Stimulated activated CD4-positive, alpha-beta T cell treated with anti-CD3 and anti-CD28 coated beads, Interleukin-12 subunit alpha, Interleukin-12 subunit beta, amount 100 ng/mL, for 4 hours (primary cell): ENCODE results near the gene NGFR.
"Not testable (repeated sequence)": the region's sequence is repeated elsewhere in the genome, so short reads cannot be mapped to it uniquely, and the experiment has no call there.

Experiments
- DNase-seq: peaks from one replicate; pipeline ENCODE4 v3.0.0-alpha.2; 2020

Gene NGFR

GRCh38 chr17:49548506-49549310 is 53.6 kb downstream of the NGFR start:
- DNase-seq = no peak

DNA sequence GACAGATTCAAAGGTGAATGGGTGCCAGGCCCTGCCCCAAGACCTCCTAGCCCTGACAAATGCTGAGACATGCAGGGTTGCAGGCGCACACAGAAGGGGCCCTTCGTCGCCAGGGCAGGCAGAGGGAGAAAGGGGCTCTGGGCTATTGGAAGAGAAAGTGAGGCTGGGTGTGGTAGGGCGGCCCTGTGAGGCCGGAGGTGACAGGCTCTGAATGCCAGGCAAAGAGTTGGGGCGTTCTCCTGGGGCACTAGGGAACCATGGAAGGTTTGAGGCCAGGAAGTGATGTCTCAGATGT is 54.2 kb downstream of the NGFR start:
- no peak for DNase-seq

GRCh38 chr17:49549691-49550678 is 54.9 kb downstream of the NGFR start:
- no peak for DNase-seq

DNA sequence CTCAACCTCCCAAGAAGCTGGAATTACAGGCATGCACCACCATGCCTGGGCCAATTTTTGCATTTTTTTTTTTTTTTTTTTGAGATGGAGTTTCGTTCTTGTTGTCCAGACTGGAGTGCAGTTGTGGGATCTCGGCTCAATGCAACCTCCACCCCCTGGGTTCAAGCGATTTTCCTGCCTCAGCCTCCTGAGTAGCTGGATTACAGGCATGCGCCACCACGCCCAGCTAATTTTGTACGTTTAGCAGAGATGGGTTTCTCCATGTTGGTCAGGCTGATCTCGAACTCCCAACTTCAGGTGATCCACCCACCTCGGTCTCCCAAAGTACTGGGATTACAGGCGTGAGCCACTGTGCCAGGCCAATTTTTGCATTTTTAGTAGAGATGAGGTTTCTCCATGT is 55.7 kb downstream of the NGFR start:
- not testable (repeated sequence) for DNase-seq

DNA sequence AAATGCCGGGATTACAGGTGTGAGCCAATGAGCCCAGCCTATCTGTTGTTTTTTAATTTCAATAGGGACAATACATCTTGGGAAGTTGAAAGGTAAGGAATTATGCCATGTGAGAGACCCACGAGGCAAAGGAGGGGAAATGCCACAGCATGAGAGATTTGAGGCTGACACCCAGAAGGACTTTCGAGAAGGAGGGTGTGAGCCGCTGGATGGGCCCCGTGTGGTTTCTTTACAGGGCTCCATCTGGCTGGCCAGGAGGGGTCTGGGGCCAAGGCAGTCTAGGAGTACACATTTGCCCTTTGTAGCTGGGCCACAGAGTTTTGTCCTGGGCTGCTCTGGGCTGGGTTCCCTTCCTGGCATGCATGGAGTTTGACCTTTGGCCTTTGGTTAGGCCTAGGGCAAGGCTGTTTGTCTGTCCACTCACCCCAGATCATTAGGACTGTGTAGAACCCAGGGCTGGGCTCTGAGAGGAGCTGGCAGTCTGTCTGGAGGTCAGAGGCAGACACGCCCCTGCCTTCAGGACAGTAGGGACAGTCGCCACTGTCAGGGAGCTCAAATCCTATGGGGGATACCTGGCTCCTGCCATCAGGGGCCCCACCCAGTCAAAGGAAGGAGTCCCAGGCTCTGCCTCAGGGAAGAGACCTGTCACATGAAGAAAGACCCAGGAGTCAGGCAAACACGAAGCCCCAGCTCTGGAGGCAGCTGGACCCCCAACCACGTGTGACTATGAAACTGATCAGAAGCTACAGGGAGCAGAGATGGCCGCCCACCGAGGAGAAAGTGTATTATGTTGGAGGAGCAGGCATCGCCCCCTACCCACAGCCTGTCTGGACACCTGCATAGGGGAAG is 56.4 kb downstream of the NGFR start:
- DNase-seq = no peak

DNA sequence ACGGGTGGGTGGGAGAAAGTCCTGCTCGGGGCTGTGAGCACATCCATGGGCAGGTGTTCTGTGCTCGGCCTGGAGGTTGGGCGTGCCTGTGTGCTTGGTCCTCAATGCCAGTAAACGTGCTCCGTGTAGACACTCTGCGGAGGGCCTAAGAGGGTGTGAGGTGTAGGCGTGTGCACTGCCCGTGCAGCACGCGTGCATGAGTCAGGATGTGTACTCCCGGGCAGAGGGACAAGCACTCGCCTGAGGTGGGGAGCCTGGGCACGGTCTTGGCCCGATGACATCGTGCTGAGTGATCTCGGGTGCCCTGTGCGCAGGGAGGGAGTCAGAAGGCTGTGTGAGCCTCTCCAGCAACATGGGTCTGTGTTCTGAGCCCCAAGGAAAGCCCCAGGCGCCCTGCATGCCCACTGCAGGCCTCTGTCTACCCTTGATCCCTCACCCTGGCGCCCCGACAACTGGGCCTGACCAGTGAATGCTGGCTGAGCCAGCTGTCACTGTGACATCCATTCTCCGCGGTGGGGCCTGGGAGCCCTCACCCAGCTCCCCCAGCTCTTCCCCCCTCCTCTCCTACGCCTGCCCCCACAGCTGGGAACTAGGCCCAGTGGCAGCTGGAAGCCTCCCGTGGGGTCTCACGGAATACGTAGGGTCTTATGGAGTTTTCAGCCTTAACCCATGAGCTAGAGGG is 57.1 kb downstream of the NGFR start:
- no peak for DNase-seq

GRCh38 chr17:49553676-49554335 is 58.7 kb downstream of the NGFR start:
- no peak for DNase-seq

DNA sequence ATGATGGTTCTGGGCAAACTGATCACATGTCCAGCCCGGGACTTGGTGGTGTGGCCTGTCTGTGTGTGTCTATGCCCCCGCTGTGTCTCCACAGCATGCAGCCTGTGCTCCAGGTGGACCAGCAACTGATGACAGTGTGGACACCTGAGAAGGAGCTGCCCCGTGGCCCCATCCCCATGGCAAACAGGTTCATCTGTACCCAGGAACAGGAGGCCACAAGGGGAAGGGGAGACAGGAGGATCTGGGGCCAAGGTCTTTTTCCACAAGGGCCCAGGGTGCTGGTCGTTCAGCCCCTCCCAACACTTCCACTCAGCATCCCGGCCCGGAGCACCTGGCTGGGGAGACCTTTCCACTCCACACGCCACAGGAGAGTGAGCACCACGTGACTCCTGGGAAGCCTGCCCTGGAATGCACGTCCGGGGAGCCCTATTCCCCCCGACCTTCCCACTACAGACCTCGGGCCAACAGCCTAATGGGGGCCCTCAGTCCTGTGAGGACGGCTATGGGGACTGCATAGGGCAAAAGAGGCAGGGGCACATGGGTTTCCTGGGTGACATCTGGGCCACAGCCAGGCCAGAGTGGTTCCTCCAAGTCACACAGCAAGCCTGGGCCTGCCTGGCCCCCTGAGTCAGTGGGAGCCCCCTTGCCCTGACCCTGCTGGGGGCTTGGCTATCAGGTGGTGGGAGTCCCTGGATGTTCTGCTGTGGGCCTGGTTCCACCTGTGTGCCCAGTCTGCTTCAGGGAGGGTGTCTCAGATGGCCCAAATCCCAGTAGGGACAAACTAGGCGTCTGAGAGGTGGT is 59.8 kb downstream of the NGFR start:
- no peak for DNase-seq

GRCh38 chr17:49555495-49556222 is 60.6 kb downstream of the NGFR start:
- no peak for DNase-seq

DNA sequence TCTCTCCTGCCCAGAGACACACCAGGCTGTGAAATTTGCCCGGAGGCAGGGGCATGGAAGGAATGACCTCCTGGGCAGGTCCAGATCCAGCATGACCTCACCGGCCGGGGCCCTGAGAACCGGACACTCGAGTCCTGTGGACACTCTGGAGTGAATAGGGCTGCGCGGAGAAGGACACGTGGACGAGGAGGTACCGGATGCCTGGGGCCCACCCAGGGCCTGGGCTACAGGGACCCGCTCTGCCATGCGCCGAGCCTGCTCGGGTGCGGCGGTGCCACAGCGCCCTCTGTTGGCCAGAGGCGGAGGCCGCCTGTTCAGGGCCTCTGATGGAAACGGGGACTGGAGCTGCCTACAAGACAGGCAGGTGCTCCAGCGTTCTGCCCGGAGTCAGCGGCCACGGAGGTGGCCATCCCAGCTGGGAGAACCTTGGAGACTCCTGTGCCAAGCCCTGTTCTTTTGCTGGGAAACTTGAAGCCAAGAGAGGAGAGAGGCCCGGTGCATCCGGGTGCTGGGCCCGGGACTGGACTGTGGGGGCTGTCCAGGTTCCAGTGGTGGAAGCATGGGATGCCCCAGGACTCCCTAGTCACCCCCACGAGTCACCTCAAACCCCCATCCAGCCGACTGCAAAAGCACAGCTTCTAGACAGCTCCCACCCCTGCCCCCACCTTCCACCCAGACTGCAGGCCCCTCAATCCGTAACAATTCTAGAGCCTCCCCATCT is 61.3 kb downstream of the NGFR start:
- peak; percentile 85 for DNase-seq

DNA sequence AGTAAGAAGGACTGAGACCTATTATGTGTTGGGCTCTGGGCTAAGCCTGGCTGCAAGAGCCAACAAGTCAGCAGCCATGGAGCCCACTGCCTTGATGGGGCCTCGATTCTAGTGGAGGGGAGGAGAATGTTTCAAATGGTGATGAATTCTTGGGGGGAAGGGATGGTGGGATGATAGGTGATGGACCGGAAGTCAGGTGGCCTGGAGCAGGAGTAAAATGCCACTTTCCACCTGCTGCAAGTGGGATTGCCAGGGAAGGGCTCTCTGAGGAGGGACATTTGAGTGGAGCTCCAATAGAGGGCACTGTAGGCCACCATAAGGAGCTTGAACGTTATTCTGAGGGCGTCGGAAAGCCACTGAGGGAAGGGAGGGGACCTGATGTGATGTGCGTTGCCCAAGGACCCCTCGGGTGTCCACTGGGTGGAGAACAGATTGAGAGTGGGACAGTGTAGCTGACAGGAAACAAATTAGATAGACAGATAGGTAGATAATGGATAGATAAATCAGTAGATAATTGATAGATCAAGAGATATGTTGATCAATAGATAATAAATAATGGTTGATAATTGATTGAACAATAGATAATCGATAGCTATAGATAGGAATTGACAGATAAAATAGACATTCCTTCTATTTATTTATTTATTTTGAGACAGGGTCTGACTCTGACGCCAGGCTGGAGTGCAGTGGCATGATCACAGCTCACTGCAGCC is 62.4 kb downstream of the NGFR start:
- no peak for DNase-seq
